HG03159 (cell line): ENCODE data around the gene AP1G1.
"Not testable (repeated sequence)": the region's sequence is repeated elsewhere in the genome, so short reads cannot be mapped to it uniquely, and the experiment has no call there.

ENCODE experiments used
- ATAC-seq: cut with Tn5 transposase; IDR thresholded peaks from one replicate; pipeline ENCODE4 v1.9.1; 2021; ENCODE audit warnings: mild to moderate bottlenecking, moderate library complexity; ENCODE audit not compliant: unreplicated experiment

AP1G1 gene

GRCh38 chr16:71811261-71811803, 2.7 kb upstream of the AP1G1 start:
- no peak for ATAC-seq

GRCh38 chr16:71810155-71810530, 1.5 kb upstream of the AP1G1 start:
- not testable (repeated sequence) for ATAC-seq

- peak; percentile 21 for ATAC-seq
These were observed 585 bp downstream of the AP1G1 start for GRCh38 chr16:71807905-71808592.

GRCh38 chr16:71803305-71803690, 5.3 kb downstream of the AP1G1 start:
- no peak for ATAC-seq

GRCh38 chr16:71796501-71797097, 12.0 kb downstream of the AP1G1 start:
- ATAC-seq, result no peak

- no peak for ATAC-seq
These were observed 13.7 kb downstream of the AP1G1 start for GRCh38 chr16:71794943-71795342.

- no peak for ATAC-seq
These were observed 14.6 kb downstream of the AP1G1 start for GRCh38 chr16:71794018-71794417.

- ATAC-seq, result no peak
These were observed 16.5 kb downstream of the AP1G1 start for GRCh38 chr16:71792176-71792575.

GRCh38 chr16:71790329-71790728, 18.3 kb downstream of the AP1G1 start:
- not testable (repeated sequence) for ATAC-seq

GRCh38 chr16:71789136-71789535, 19.5 kb downstream of the AP1G1 start:
- no peak for ATAC-seq

GRCh38 chr16:71788578-71788977, 20.1 kb downstream of the AP1G1 start:
- no peak for ATAC-seq

- not testable (repeated sequence) for ATAC-seq
These were observed 23.5 kb downstream of the AP1G1 start for GRCh38 chr16:71785143-71785542.

- no peak for ATAC-seq
These were observed 24.5 kb downstream of the AP1G1 start for GRCh38 chr16:71784093-71784492.

GRCh38 chr16:71781741-71782140, 26.9 kb downstream of the AP1G1 start:
- no peak for ATAC-seq

GRCh38 chr16:71780521-71781089, 28.0 kb downstream of the AP1G1 start:
- ATAC-seq, result no peak

- ATAC-seq, result no peak
These were observed 29.9 kb downstream of the AP1G1 start for GRCh38 chr16:71778780-71779179.

- no peak for ATAC-seq
These were observed 31.3 kb downstream of the AP1G1 start for GRCh38 chr16:71777329-71777728.

GRCh38 chr16:71775949-71776348, 32.7 kb downstream of the AP1G1 start:
- ATAC-seq, result no peak

- no peak for ATAC-seq
These were observed 37.1 kb downstream of the AP1G1 start for GRCh38 chr16:71771571-71771970.

GRCh38 chr16:71769222-71769621, 39.4 kb downstream of the AP1G1 start:
- ATAC-seq, result no peak

- no peak for ATAC-seq
These were observed 41.4 kb downstream of the AP1G1 start for GRCh38 chr16:71767060-71767900.
